ENCODE results near the gene ASB1. TPM values are rescaled to one million over a fixed set of nuclear protein-coding genes. Genes with fewer than 3 reads are reported as not detected.

ASB1 gene
- total and polyA plus RNA-seq, 2 donors (not counting 1 experiment from before 2014, with no cell fraction given), result 31.9 to 50.7 TPM

DNA sequence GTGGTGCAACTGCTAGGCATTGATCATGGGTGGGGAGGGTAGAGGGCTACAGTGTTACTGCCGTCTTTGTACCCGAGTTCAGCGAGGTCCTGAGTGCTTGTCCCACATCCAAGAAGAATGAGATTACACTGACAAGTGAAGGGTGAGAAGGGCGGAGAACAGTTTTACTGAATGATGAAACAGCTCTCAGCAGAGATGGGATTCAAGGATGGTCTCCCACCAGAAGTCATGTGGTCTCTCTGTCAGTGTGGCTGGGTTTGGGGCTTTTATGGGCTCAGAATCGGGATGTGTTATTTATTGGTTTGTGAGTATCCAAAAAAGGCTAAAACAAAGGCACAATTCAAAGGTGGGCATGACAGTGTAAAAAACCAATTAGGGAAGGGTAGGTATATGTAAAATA, 10.8 kb upstream of the ASB1 start:
- no peaks in the 10 kb centered on the region for H3K4me1 Mint-ChIP-seq
- no peaks in the 10 kb centered on the region for H3K36me3 ChIP-seq (replicated peaks in 1 of 2; ENCODE audit: control extremely low read depth in 1 of 2, control insufficient read depth in 1 of 2, extremely low read depth in 1 of 2, insufficient read depth in 2 of 2, low read length in 1 of 2)
- intact Hi-C loops (cut with micrococcal nuclease), result no loop called here
- ATAC-seq (ENCODE audit: low read depth) (no peak), DNase-seq (no peak)
- no peaks in the 10 kb centered on the region for H3K27me3 Mint-ChIP-seq
- no peaks in the 10 kb centered on the region for H3K79me2 ChIP-seq (ENCODE audit: control insufficient read depth, insufficient read depth, low read length)
- H3K9me3 ChIP-seq (ENCODE audit: control extremely low read depth in 1 of 3, control insufficient read depth in 2 of 3, insufficient read depth in 1 of 3, low read length in 2 of 3), result peaks cover 0 to 11% (median 11%) of the 10 kb centered on the region in 3 donors
- H3K4me1 ChIP-seq (ENCODE audit: control insufficient read depth in 2 of 2, insufficient read depth in 2 of 2, low read length in 2 of 2), result no peaks in the 10 kb centered on the region
- H3K27ac ChIP-seq (ENCODE audit: low read length in 2 of 2), result no peak overlapping the region
- H3K4me3 ChIP-seq (ENCODE audit: control extremely low read depth in 1 of 5, extremely low read depth in 1 of 5, insufficient read depth in 1 of 5, low read depth in 2 of 5, low read length in 4 of 5), result no peak overlapping the region
- no peak overlapping the region for H3K27ac Mint-ChIP-seq
- POLR2A ChIA-PET, result no interaction called here
- H4K20me1 ChIP-seq (ENCODE audit: control insufficient read depth, insufficient read depth, low read length, poor library complexity, severe bottlenecking), result no peaks in the 10 kb centered on the region
- TF ChIP-seq EZH2 (IDR thresholded peaks at IDR 0.05; ENCODE audit: borderline replicate concordance, insufficient read depth, low read depth, low read length, poor library complexity, severe bottlenecking) (no peak), CTCF (IDR thresholded peaks at IDR 0.05) (no peak)
- no peak overlapping the region for H3K4me2 ChIP-seq (replicated peaks; ENCODE audit: low read depth, low read length, poor library complexity, severe bottlenecking)
- 98% methylated on average over 5 of the region's 5 CpGs for WGBS (ENCODE audit: insufficient coverage)
- CTCF ChIA-PET, result no interaction called here
- H3K4me3 Mint-ChIP-seq, result no peak overlapping the region
- H3K9me3 Mint-ChIP-seq (ENCODE audit: insufficient read depth), result peaks cover 7% of the 10 kb centered on the region
- no peak overlapping the region for H3K9ac ChIP-seq (ENCODE audit: low read length)
- H3K27me3 ChIP-seq (replicated peaks in 1 of 4; ENCODE audit: control extremely low read depth in 1 of 4, control insufficient read depth in 3 of 4, insufficient read depth in 4 of 4, low read length in 3 of 4), result peaks cover 0 to 3% (median 0%) of the 10 kb centered on the region in 4 experiments
- H2AFZ ChIP-seq (ENCODE audit: insufficient read depth, low read depth, low read length, poor library complexity, severe bottlenecking), result no peak overlapping the region

GRCh38 chr2:238418196-238418998, 8.3 kb upstream of the ASB1 start:
- 98% methylated on average over 5 of the region's 6 CpGs for WGBS (ENCODE audit: insufficient coverage)
- CTCF ChIA-PET, result no interaction called here
- Histone ChIP-seq H3K9ac (ENCODE audit: low read length) (no peak overlapping the region), H3K9me3 (ENCODE audit: control extremely low read depth in 1 of 3, control insufficient read depth in 2 of 3, insufficient read depth in 1 of 3, low read length in 2 of 3) (peaks cover 0 to 11% (median 11%) of the 10 kb centered on the region in 3 donors), H3K79me2 (ENCODE audit: control insufficient read depth, insufficient read depth, low read length) (no peaks in the 10 kb centered on the region), H3K36me3 (replicated peaks in 1 of 2; ENCODE audit: control extremely low read depth in 1 of 2, control insufficient read depth in 1 of 2, extremely low read depth in 1 of 2, insufficient read depth in 2 of 2, low read length in 1 of 2) (no peaks in the 10 kb centered on the region), H3K4me1 (ENCODE audit: control insufficient read depth in 2 of 2, insufficient read depth in 2 of 2, low read length in 2 of 2) (no peaks in the 10 kb centered on the region), H3K4me3 (ENCODE audit: control extremely low read depth in 1 of 5, extremely low read depth in 1 of 5, insufficient read depth in 1 of 5, low read depth in 2 of 5, low read length in 4 of 5) (no peak overlapping the region), H3K27ac (ENCODE audit: low read length in 2 of 2) (no peak overlapping the region), H2AFZ (ENCODE audit: insufficient read depth, low read depth, low read length, poor library complexity, severe bottlenecking) (no peak overlapping the region), H4K20me1 (ENCODE audit: control insufficient read depth, insufficient read depth, low read length, poor library complexity, severe bottlenecking) (no peaks in the 10 kb centered on the region), H3K27me3 (replicated peaks in 1 of 4; ENCODE audit: control extremely low read depth in 1 of 4, control insufficient read depth in 3 of 4, insufficient read depth in 4 of 4, low read length in 3 of 4) (peaks cover 0 to 3% (median 0%) of the 10 kb centered on the region in 4 experiments), H3K4me2 (replicated peaks; ENCODE audit: low read depth, low read length, poor library complexity, severe bottlenecking) (no peak overlapping the region)
- intact Hi-C loops (cut with micrococcal nuclease), result no loop called here
- TF ChIP-seq CTCF (IDR thresholded peaks at IDR 0.05), result no peak
- no peak for TF ChIP-seq EZH2 (IDR thresholded peaks at IDR 0.05; ENCODE audit: borderline replicate concordance, insufficient read depth, low read depth, low read length, poor library complexity, severe bottlenecking)
- no peak for ATAC-seq (ENCODE audit: low read depth)
- Mint-ChIP-seq H3K4me3 (no peak overlapping the region), H3K27me3 (no peaks in the 10 kb centered on the region), H3K9me3 (ENCODE audit: insufficient read depth) (peaks cover 7% of the 10 kb centered on the region), H3K4me1 (no peaks in the 10 kb centered on the region), H3K27ac (no peak overlapping the region)
- POLR2A ChIA-PET, result no interaction called here
- no peak for DNase-seq

All from B cell (primary cell).